GM19099 (cell line): ENCODE results near the gene TPGS1.

Source experiments
- POLR2A ChIP-seq: IDR thresholded peaks from 3 replicates; pipeline ENCODE4 v1.6.1; 2011; ENCODE audit warnings: low read depth; ENCODE audit not compliant: insufficient read length; ENCODE audit errors: extremely low read depth

TPGS1 gene

DNA sequence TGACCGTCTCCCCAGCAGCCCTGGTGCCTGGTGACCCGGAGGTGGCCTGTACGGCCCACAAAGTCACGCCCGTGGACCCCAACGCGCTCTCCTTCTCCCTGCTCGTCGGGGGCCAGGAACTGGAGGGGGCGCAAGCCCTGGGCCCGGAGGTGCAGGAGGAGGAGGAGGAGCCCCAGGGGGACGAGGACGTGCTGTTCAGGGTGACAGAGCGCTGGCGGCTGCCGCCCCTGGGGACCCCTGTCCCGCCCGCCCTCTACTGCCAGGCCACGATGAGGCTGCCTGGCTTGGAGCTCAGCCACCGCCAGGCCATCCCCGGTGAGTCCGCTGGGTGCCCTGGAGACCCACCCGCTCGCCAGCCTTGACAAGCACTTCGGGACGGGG is 8.8 kb upstream of the TPGS1 start:
- TF ChIP-seq POLR2A: no peak

DNA sequence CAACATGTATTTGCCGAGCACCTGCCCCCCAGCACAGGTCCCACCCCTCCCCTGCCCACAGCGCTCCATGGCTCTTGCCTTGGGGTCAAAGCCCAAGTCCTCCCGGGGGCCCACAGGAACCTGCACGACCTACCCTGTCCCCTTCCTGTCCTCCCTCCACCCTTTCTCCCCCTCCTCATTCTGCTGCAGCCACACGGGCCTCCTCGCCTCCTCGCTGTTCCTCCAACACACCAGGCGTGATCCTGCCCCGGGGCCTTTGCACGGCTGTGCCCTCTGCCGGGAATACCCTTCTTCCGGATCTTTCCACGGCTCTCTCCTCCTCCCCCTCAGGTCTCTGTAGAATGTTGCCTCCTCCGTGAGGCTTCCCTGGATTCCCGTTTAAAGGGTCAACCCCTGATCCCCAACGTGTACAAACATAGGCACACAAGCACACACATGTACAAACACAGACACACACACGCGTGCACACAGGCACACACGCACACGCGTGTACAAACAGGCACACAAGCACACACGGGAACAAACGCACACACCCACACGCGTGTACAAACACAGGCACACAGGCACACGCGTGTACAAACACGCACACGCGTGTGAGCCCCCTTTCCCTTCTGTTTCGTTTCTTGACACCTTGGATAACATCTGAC is 8.2 kb upstream of the TPGS1 start:
- no peak for TF ChIP-seq POLR2A

DNA sequence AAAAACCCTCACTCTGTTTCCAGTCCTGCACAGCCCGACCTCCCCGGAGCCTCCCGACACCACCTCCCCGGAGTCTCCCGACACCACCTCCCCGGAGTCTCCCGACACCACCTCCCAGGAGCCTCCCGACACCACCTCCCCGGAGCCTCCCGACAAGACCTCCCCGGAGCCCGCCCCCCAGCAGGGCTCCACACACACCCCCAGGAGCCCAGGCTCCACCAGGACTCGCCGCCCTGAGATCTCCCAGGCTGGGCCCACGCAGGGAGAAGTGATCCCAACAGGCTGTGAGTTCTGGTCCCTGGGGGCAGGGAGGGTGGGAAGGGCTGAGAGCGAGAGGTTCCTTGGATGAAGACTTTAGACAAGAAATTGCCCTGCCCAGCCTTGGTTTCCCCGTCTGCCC is 5.7 kb upstream of the TPGS1 start:
- TF ChIP-seq POLR2A: no peak

DNA sequence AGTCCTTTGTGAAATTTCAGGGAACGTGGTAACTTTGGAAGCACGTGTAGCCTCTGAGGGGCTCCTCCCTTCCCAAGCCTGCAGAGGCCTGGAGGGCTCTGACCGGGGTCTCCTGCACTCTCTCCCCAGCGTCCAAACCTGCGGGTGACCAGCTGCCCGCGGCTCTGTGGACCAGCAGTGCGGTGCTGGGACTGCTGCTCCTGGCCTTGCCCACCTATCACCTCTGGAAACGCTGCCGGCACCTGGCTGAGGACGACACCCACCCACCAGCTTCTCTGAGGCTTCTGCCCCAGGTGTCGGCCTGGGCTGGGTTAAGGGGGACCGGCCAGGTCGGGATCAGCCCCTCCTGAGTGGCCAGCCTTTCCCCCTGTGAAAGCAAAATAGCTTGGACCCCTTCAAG is 2.7 kb upstream of the TPGS1 start:
- TF ChIP-seq POLR2A: no peak

DNA sequence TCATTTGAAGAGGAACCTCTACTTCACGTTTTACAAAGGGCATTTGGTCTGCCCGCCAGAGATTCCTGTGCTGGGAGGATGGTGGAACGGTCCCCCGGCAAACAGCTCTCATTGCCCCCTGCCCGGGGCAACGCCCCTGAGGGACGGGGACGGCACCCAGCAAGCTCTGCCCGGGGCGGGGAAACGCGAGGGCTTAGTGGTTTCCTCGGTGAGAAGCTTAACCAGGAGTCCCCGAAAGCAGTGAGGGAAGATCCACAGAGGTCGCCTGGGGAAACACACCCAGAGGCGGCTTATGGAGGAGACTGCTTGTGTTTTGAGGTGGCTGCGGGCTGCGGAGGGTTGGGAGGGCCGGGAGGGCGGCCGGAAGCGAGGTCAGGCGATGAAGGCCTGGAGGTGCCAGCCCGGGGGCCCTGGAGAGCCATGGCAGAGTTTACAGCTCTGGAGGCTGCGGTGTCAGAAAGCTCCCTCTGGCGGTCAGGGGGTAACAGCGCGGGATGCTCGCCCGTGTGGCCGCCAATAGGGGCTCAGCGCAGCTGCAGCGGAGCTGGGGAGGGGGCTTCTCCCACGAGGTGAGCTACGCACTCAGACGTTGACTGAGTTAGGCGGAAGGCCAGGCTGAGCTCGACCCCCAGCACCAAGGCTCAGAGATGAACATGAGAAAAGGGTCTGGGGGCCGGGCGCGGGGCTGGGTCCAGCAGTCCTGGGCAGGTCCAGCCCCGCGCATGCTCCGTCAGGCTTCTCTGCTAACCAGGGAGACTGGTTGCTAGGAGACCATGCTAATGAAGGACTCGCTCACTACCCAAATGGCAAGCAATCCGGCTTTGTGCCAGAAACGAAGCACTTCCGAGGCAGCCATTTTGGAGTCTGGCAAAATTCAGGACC is 652 bp upstream of the TPGS1 start:
- TF ChIP-seq POLR2A: peak; percentile 69

DNA sequence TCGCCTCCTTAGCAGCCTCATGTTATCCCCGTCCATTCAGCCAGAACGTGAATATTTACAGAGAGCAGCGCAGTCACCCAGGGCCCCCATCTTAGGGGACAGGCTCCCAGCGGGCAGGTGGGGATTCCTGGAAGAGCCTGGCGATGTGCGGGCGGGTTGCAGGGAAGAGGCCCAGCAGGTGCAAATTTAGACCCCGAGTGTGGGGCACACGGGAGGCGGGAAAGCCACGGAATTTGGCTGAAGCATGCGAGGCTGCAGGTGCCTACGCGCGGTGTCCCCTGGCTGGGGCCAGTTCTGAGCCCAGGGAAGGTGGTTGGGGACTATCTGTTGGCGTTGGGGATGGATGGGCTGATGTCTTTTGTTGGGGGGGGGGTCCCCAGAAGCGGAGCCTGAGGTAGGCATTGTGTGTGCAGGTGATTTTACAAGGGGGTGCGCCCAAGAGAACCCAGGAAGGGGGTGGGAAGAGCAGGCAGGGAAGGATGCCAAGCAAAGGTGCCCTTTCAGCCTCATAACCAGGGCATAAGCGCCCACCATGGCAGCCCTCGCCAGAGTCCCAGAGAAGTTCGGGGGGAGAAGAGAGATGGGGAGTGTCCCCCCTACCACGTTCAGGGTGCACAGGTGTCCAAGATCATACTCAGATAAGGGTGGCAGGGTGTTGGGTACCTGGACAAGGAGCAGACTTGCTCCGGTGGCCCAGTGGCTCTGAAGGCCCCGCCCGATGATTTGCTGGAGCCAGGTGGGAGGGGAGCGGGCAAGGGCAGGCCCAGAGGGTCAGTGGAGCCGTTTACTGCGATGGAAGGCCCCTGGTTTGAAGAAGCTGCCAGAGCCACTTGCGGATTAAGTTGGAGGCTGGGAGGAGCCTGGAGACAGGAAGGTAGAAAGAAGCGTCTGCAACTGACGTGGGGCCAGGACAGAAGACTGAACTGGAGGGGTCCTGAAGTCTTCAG is 1.2 kb downstream of the TPGS1 start:
- TF ChIP-seq POLR2A: no peak

DNA sequence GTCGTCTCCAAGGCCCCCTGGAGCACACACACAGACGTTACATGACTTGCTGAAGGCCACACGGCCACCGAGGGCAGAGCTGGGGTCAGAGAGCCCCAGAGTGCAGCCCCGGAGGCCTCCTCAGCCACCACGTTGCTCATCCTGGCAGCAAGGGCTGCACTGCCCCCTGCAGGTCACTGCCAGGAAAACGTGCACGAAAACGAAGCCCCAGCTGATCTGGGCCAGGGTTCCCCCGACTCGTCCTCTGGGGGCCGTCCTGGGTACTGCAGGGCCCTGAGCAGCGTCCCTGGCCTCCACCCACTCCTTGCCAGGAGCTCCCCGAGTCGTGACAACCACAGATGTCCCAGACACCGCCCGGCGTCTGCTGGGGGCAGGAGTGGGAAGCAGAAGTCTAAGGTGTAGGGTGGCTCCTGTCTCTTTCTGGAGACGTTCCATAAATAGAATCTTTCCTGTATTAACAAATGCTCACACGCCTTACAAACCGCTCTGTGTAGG is 3.4 kb downstream of the TPGS1 start:
- peak; percentile 19 for TF ChIP-seq POLR2A

DNA sequence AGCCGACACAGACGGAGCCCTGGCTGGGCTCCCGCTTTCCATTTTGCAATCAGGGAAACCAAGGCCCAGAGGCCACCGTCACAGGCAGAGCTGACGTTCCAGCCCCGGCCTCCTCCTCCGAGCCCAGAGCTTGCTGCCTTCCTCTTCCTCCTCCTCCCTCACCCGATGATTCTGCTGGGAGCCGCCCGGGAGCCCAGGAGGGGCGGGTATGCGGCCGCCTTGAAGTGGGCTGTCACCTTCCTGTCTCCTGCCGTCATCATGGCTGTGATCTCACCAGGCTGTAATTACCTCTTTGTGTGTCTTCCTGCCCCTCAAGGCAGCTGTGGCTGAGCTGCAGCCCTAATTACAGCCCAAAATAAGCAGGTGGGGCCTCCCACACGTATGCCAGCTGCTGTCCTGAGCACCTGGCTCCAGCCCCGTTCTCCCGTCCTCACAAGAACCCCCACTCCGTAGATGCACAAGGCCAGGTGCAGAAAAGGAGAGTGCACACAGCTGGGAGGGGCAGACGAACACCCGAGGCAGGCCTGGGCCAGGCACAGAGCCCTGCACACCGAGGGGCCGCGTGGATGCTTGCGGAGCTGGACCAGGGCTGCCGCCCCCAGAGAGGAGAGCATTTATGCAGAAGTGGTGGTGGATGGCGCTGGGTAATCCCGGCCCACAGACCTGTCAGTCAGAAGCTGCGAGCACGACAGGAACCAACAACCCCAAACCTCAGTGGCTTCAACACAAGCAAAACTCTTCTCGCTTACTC is 4.0 kb downstream of the TPGS1 start:
- no peak for TF ChIP-seq POLR2A

DNA sequence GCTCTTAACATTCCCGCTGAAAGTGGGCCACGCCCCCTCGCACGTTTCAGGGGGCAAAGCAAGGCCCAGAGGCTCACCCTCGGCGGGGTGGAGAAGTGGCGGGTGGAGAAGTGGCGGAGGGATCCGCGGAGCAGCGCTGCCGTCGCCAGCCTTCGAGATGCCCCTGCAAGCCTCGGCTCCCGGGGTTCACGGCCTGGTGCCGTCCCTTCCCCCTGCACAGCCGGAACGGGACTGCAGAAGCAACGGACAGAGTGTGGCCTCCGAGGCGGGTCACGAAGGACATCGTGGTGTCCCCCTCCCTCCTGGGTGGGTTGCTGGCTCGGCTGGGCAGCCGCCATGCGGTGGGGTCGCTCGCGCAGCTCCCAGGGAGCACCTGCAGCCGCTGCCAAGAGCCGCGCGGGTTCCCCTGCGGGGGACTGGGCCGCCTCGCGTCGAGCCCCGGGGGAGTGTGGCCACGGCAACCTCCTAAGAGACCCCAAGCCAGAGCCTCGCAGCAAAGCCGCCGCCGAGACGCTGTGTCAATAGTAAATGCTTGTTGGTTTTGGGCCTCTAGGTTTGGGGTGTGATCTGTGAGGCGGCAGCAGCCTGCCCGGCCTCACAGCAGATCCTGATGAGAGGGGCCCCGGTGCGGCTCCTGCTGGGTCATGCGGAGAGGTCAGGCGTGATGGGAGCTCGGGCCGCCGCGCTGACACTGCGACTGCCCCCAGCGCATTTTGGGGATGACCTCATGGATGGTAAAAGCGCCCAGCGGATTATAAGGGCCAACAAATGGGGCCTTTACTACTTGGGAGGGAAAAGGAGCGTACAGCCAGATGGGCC is 5.5 kb downstream of the TPGS1 start:
- no peak for TF ChIP-seq POLR2A

DNA sequence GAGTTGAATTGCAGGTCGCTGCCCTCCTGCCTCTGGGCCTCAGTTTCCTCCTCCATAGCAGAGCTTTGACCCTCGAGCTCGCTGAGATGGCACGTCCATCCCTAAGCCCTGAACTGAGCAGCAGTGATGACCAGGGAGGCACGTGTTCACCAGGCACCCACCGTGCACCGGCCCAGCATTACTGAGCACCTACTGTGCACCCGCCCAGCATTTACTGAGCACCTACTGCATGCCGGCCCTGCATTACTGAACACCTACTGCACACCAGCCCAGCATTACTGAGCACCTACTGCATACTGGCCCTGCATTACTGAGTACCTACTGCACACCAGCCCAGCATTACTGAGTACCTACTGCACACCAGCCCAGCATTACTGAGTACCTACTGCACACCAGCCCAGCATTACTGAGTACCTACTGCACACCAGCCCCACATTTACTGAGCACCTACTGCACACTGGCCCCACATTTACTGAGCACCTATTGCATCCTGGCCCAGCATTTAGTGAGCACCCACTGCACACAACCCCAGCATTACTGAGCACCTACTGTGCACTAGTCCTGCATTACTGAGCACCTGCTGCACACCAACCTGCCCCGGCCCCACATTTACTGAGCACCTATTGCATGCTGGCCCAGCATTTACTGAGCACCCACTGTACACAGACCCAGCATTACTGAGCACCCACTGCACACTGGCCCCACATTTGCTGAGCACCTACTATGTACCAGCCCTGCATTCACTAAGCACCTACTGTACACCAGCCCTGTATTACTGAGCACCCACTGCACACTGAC is 6.3 kb downstream of the TPGS1 start:
- TF ChIP-seq POLR2A: no peak

DNA sequence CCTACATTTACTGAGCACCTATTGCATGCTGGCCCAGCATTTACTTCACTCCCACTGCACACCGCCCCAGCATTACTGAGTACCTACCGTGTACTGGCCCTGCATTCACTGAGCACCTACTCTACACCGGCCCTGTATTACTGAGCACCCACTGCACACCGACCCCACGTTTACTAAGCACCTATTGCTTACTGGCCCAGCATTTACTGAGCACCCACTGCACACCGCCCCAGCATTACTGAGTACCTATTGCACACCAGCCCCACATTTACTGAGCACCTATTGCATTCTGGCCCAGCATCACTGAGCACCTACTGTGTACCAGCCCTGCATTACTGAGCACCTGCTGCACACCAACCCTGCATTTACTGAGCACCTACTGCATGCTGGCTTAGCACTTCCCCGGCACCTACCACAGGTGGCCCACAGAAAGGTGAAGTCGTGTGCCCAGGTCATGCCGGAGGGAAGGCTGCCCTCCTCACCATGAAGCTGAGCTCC is 6.9 kb downstream of the TPGS1 start:
- no peak for TF ChIP-seq POLR2A

DNA sequence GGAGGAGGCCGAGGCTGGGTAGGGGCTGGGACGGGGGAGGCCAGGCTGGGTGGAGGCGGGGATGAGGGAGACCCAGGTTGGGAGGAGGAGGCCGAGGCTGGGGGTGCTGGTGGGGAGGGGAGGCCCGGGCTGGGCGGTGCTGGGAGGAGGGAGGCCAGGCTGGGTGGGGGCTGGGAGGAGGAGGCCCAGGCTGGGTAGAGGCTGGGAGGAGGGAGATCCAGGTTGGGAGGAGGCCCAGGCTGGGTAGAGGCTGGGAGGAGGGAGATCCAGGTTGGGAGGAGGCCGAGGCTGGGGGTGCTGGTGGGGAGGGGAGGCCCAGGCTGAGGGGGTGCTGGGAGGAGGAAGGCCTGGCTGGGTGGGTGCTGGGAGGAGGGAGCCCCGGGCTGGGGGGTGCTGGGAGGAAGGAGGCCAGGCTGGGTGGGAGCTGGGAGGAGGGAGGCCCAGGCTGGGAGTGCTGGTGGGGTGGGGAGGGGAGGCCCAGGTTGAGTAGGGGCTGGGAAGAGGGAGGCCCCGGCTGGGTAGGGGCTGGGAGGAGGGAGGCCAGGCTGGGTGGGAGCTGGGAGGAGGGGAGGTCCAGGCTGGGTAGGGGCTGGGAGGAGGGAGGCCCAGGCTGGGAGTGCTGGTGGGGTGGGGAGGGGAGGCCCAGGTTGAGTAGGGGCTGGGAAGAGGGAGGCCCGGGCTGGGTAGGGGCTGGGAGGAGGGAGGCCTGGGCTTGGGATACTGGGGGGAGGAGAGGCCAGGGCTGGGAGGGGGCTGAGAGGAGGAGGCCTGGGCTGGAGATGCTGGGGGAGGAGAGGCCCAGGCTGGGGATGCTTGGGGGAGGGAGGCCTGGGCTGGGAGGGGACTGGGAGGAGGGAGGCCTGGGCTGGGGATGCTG is 10.7 kb downstream of the TPGS1 start:
- TF ChIP-seq POLR2A: no peak
